HepG2 (cell line): ENCODE results near the gene SH3D19. TPM values are rescaled to one million over a fixed set of nuclear protein-coding genes. Genes with fewer than 3 reads are reported as not detected.
A peak's percentile ranks its signal among the peaks of the same experiment; 100 is the strongest.

Experiments
- BHLHE40 ChIP-seq: IDR thresholded peaks from 2 replicates; pipeline ENCODE4 v1.6.1; 2011; ENCODE audit warnings: low read length, improper control_type of control experiment
- GFI1 ChIP-seq: sonication (generic); formaldehyde crosslinking; IDR thresholded peaks from 2 replicates; pipeline ENCODE4 v1.5.0; 2020; ENCODE audit warnings: missing genetic modification reagents, mild to moderate bottlenecking, borderline replicate concordance
- MIER3 ChIP-seq: IDR thresholded peaks from 2 replicates; pipeline ENCODE4 v1.6.1; 2016; ENCODE audit warnings: missing compliant biosample characterization, borderline replicate concordance
- NCOR1 ChIP-seq: fragments of 200-600 bp; sonication (generic); IDR thresholded peaks from 2 replicates; pipeline ENCODE4 v1.7.0; 2017; ENCODE audit warnings: antibody characterized with exemption, low read length, borderline replicate concordance
- PHF21A ChIP-seq: sonication (generic); formaldehyde crosslinking; IDR thresholded peaks from 2 replicates; pipeline ENCODE4 v1.5.0; 2020; ENCODE audit warnings: mild to moderate bottlenecking, missing genetic modification reagents
- PRMT3 ChIP-seq: sonication (generic); formaldehyde crosslinking; IDR thresholded peaks from 2 replicates; pipeline ENCODE4 v1.8.1; 2022; ENCODE audit warnings: low read depth, mild to moderate bottlenecking, moderate library complexity, missing genetic modification reagents, borderline replicate concordance
- PTBP1 ChIP-seq: fragments of 200-400 bp; formaldehyde crosslinking; IDR thresholded peaks from 2 replicates; pipeline ENCODE4 v1.6.1; 2018; ENCODE audit warnings: low read length, low read depth; ENCODE audit not compliant: poor library complexity, severe bottlenecking
- RFXANK ChIP-seq: IDR thresholded peaks from 2 replicates; pipeline ENCODE4 v1.6.1; 2016
- TBX3 ChIP-seq: fragments of 450-650 bp; IDR thresholded peaks from 2 replicates; pipeline ENCODE4 v1.6.1; 2017; ENCODE audit warnings: antibody characterized with exemption, mild to moderate bottlenecking, inconsistent platforms, borderline replicate concordance
- ZKSCAN8 ChIP-seq: IDR thresholded peaks from 2 replicates; pipeline ENCODE4 v1.6.1; 2016; ENCODE audit warnings: borderline replicate concordance, missing genetic modification reagents, missing compliant biosample characterization
- ZNF12 ChIP-seq: sonication (generic); formaldehyde crosslinking; IDR thresholded peaks from 2 replicates; pipeline ENCODE4 v1.5.0; 2020; ENCODE audit warnings: missing genetic modification reagents
- ZNF24 ChIP-seq: fragments of 450-650 bp; IDR thresholded peaks from 2 replicates; pipeline ENCODE4 v1.6.1; 2017; ENCODE audit warnings: antibody characterized with exemption, mild to moderate bottlenecking
- ZNF281 ChIP-seq: sonication (generic); formaldehyde crosslinking; IDR thresholded peaks from 2 replicates; pipeline ENCODE4 v1.4.0; 2020; ENCODE audit warnings: missing genetic modification reagents, borderline replicate concordance
- ZNF343 ChIP-seq: sonication (generic); formaldehyde crosslinking; IDR thresholded peaks from 2 replicates; pipeline ENCODE4 v1.4.0; 2020; ENCODE audit warnings: mild to moderate bottlenecking, missing genetic modification reagents
- ZNF350 ChIP-seq: sonication (generic); formaldehyde crosslinking; IDR thresholded peaks from 2 replicates; pipeline ENCODE4 v1.4.0; 2020; ENCODE audit warnings: mild to moderate bottlenecking, low read depth, missing genetic modification reagents, borderline replicate concordance
- ZNF792 ChIP-seq: IDR thresholded peaks from 2 replicates; pipeline ENCODE4 v1.6.1; 2016
- polyA plus RNA-seq, 8 experiments: library from polyadenylated mRNA; depleted of rRNA in 3 of 8; stranded (reverse) in 7 of 8; unstranded in 1 of 8; fragments of >200 nt; fragmentation: Illumina TruSeq in 4 of 8; extraction: Trizol in 4 of 8; gene quantifications; 2 replicates each; pipeline versions ENCODE4 v1.2.1 to v1.2.3, GENCODE V29; 2011 to 2016; ENCODE audit warnings: low read depth in 4 of 8, missing spikeins in 1 of 8, mixed read lengths in 1 of 8; ENCODE audit not compliant: insufficient read depth in 1 of 8
- total RNA-seq, 5 experiments: library from RNA; depleted of rRNA; stranded (reverse); fragments of >200 nt; fragmentation: Illumina TruSeq; extraction: Trizol; gene quantifications; 2 replicates each; pipeline ENCODE4 v1.2.3, GENCODE V29; 2016; ENCODE audit warnings: low read depth in 1 of 5
- TF ChIP-seq, protein P1 (sequence below): sonication (generic); formaldehyde crosslinking; IDR thresholded peaks from 2 replicates; pipeline ENCODE4 v1.5.1; 2020; ENCODE audit warnings: missing genetic modification reagents, mild to moderate bottlenecking, borderline replicate concordance
- TF ChIP-seq, protein P2 (sequence below): sonication (generic); formaldehyde crosslinking; IDR thresholded peaks from 2 replicates; pipeline ENCODE4 v1.4.0; 2020; ENCODE audit warnings: missing genetic modification reagents
- TF ChIP-seq, protein P3 (sequence below): sonication (generic); formaldehyde crosslinking; IDR thresholded peaks from 2 replicates; pipeline ENCODE4 v1.4.0; 2020; ENCODE audit warnings: mild to moderate bottlenecking, missing genetic modification reagents, borderline replicate concordance
- TF ChIP-seq, protein P4 (sequence below): sonication (generic); formaldehyde crosslinking; IDR thresholded peaks from 2 replicates; pipeline ENCODE4 v1.8.0; 2023; ENCODE audit warnings: mild to moderate bottlenecking, missing genetic modification reagents

SH3D19 gene
- total and polyA plus RNA-seq, 2 of the 13 experiments (the other 11 are each of a cell fraction or from before 2014, with no cell fraction given) = 31.2 to 38.0 TPM

DNA sequence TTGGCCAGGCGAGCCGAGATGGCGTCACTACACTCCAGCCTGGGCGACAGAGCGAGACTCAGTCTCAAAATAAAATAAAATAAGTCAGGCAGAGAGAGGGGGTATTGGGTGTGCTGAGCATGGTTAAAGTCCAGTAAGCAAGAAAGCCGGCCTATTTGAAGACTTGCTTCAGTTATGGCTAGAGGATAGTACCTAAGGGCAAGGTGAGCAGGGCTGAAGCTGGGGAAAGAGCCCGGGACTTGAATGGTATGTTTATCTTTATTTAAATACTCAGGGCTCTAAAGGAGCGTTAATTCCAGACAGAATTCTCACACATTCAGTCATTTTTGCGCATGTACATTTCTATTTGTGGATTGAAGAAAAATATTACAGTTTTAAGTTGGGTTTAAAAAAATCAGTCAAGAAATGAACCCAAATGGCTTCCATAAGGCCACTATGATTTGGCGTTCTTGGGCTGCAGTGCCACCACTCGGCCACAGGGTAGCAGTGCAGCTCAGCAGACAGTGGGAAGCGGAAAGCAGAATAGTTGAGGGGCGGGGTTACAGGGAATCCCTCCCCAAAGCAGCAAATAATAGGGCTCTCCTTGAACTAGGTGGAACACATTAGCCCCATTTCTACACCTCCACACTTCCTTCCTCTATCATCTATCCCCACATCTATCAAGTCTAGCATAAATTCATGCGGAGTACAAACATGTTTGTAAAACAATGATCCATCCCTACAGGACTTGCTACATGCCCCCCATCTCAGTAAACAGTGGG lies 37.2 kb upstream of the SH3D19 start (continued):
- no peak for TF ChIP-seq ZNF343 (CRISPR knock-in tag)
- no peak for TF ChIP-seq GFI1 (CRISPR knock-in tag)
- no peak for TF ChIP-seq ZNF350
- TF ChIP-seq, protein P1, sequence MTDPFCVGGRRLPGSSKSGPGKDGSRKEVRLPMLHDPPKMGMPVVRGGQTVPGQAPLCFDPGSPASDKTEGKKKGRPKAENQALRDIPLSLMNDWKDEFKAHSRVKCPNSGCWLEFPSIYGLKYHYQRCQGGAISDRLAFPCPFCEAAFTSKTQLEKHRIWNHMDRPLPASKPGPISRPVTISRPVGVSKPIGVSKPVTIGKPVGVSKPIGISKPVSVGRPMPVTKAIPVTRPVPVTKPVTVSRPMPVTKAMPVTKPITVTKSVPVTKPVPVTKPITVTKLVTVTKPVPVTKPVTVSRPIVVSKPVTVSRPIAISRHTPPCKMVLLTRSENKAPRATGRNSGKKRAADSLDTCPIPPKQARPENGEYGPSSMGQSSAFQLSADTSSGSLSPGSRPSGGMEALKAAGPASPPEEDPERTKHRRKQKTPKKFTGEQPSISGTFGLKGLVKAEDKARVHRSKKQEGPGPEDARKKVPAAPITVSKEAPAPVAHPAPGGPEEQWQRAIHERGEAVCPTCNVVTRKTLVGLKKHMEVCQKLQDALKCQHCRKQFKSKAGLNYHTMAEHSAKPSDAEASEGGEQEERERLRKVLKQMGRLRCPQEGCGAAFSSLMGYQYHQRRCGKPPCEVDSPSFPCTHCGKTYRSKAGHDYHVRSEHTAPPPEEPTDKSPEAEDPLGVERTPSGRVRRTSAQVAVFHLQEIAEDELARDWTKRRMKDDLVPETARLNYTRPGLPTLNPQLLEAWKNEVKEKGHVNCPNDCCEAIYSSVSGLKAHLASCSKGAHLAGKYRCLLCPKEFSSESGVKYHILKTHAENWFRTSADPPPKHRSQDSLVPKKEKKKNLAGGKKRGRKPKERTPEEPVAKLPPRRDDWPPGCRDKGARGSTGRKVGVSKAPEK (CRISPR knock-in tag) = no peak
- no peak for TF ChIP-seq TBX3
- no peak for TF ChIP-seq ZNF281
- TF ChIP-seq PTBP1 = no peak
- TF ChIP-seq ZNF792 (CRISPR knock-in tag) = no peak
- TF ChIP-seq MIER3 (CRISPR knock-in tag) = 0 out of 2 replicates have a peak, but pooled peaks have one; percentile 47
- no peak for TF ChIP-seq BHLHE40
- no peak for TF ChIP-seq PHF21A (CRISPR knock-in tag)
- TF ChIP-seq ZNF24 = no peak
- TF ChIP-seq, protein P2, sequence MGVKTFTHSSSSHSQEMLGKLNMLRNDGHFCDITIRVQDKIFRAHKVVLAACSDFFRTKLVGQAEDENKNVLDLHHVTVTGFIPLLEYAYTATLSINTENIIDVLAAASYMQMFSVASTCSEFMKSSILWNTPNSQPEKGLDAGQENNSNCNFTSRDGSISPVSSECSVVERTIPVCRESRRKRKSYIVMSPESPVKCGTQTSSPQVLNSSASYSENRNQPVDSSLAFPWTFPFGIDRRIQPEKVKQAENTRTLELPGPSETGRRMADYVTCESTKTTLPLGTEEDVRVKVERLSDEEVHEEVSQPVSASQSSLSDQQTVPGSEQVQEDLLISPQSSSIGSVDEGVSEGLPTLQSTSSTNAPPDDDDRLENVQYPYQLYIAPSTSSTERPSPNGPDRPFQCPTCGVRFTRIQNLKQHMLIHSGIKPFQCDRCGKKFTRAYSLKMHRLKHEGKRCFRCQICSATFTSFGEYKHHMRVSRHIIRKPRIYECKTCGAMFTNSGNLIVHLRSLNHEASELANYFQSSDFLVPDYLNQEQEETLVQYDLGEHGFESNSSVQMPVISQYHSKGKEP = no peak
- no peak for TF ChIP-seq NCOR1
- 0 out of 2 replicates have a peak, but pooled peaks have one; percentile 12 for TF ChIP-seq ZNF12 (CRISPR knock-in tag)
- TF ChIP-seq RFXANK (CRISPR knock-in tag) = no peak
- TF ChIP-seq PRMT3 (CRISPR knock-in tag) = no peak
- no peak for TF ChIP-seq ZKSCAN8 (CRISPR knock-in tag)
- TF ChIP-seq, protein P3, sequence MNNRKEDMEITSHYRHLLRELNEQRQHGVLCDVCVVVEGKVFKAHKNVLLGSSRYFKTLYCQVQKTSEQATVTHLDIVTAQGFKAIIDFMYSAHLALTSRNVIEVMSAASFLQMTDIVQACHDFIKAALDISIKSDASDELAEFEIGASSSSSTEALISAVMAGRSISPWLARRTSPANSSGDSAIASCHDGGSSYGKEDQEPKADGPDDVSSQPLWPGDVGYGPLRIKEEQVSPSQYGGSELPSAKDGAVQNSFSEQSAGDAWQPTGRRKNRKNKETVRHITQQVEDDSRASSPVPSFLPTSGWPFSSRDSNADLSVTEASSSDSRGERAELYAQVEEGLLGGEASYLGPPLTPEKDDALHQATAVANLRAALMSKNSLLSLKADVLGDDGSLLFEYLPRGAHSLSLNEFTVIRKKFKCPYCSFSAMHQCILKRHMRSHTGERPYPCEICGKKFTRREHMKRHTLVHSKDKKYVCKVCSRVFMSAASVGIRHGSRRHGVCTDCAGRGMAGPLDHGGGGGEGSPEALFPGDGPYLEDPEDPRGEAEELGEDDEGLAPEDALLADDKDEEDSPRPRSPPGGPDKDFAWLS = no peak
- TF ChIP-seq, protein P4, sequence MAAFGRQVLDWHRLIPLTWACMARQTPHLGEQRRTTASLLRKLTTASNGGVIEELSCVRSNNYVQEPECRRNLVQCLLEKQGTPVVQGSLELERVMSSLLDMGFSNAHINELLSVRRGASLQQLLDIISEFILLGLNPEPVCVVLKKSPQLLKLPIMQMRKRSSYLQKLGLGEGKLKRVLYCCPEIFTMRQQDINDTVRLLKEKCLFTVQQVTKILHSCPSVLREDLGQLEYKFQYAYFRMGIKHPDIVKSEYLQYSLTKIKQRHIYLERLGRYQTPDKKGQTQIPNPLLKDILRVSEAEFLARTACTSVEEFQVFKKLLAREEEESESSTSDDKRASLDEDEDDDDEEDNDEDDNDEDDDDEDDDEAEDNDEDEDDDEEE (CRISPR knock-in tag) = no peak
